ENCODE measurements around the gene DNM2.
A peak's percentile ranks its signal among the peaks of the same experiment; 100 is the strongest.
"Not testable (repeated sequence)": the region's sequence is repeated elsewhere in the genome, so short reads cannot be mapped to it uniquely, and the experiment has no call there.

DNM2 gene

DNA sequence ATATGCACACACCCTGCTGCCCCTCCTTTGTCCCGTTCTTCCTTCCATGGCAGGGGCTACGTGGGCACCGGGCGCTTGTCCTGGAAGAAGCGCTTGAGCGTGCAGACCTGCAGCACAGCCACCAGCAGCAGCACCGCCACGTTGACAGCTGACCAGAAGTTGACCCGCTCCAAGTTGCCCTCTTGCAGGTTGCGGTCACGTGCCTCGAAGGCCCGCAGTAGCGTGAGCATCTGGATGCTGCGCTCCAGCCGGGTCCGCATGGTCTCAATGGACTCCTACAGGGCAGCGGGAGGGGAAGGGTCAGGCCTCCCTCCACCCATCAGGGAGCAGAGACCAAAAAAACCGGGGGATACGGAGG lies 115.0 kb downstream of the DNM2 start:
- no peak for DNase-seq (ENCODE audit: extremely low read depth, low read depth)
- TF ChIP-seq, protein P1, sequence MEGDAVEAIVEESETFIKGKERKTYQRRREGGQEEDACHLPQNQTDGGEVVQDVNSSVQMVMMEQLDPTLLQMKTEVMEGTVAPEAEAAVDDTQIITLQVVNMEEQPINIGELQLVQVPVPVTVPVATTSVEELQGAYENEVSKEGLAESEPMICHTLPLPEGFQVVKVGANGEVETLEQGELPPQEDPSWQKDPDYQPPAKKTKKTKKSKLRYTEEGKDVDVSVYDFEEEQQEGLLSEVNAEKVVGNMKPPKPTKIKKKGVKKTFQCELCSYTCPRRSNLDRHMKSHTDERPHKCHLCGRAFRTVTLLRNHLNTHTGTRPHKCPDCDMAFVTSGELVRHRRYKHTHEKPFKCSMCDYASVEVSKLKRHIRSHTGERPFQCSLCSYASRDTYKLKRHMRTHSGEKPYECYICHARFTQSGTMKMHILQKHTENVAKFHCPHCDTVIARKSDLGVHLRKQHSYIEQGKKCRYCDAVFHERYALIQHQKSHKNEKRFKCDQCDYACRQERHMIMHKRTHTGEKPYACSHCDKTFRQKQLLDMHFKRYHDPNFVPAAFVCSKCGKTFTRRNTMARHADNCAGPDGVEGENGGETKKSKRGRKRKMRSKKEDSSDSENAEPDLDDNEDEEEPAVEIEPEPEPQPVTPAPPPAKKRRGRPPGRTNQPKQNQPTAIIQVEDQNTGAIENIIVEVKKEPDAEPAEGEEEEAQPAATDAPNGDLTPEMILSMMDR (IDR thresholded peaks at IDR 0.05; ENCODE audit: low read depth, low read length), result no peak

DNA sequence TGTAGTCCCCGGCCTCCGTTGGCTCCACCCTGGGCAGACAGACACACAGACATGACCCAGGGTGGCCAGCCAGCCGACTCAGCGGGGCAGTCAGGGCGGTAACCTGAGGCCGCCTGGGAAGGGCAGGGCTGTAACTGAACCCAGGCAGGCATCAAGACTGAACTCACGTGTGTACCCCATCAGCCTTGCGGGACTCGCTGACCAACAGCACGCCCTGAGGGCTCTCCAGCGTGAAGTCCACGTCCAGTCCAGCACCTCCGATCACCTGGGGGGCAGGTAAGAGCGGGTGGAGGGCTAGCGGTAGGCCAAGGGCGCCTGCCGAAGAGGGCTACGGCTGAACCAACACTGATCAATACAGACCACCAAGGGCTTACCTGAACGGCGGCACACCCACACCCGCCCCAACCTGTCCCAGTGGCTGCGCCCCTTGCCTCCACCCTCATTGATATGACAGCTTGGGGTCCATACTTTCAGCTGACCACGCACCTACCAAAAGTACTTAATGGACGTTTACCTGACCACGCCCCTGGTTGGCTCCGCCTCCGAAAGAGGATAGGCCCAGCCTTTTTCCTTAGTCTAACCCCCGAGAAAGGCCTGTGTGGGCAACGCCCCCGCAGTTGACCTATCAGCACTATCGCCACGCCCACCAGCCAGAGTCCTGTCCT lies 117.3 kb downstream of the DNM2 start:
- TF ChIP-seq, protein P1 (IDR thresholded peaks at IDR 0.05; ENCODE audit: low read depth, low read length), result no peak
- no peak for DNase-seq (ENCODE audit: extremely low read depth, low read depth)

DNA sequence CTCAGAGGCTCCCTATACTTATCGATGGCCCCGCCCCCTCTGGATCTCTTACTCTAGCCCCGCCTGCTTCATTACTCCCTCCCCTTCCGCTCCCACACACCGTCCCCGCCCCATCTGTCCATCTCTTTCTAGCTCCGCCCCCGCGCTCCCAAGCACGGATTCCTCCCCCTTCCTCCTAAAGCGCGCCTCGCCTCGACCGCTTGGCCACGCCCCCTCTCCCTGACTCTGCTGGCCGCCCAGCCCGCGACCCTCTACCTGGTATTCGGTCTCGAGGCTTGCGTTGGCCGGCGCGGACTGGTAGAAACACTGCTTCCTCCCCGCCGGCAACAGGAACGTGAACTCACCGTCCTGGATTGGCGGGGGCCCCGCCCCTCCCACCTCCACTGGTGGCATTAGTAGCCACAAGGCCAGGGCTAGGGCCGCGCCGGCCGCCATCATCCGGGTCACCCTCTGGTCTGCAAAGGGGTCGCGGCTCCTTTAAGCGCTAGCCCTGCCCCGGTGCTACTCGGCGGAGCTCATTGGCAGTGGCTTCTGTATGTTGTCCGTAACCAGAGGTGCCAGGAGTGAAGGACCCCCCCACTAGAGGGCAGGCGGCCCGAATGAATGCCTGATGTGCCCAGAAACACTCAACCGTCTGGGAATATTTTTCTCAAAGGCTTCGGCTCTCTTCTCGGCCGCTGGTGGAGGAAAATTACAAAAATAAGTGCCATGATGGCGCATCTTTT lies 118.0 kb downstream of the DNM2 start, which contains the start of gene TMED1:
Gene TMED1 (minus strand): TSS at position 459 of the 725 bp plus-strand sequence. CDS start 21 bp downstream, at position 438.
- TF ChIP-seq, protein P1 (IDR thresholded peaks at IDR 0.05; ENCODE audit: low read depth, low read length), result peak; percentile 13
- peak; percentile 99 for DNase-seq (ENCODE audit: extremely low read depth, low read depth)

DNA sequence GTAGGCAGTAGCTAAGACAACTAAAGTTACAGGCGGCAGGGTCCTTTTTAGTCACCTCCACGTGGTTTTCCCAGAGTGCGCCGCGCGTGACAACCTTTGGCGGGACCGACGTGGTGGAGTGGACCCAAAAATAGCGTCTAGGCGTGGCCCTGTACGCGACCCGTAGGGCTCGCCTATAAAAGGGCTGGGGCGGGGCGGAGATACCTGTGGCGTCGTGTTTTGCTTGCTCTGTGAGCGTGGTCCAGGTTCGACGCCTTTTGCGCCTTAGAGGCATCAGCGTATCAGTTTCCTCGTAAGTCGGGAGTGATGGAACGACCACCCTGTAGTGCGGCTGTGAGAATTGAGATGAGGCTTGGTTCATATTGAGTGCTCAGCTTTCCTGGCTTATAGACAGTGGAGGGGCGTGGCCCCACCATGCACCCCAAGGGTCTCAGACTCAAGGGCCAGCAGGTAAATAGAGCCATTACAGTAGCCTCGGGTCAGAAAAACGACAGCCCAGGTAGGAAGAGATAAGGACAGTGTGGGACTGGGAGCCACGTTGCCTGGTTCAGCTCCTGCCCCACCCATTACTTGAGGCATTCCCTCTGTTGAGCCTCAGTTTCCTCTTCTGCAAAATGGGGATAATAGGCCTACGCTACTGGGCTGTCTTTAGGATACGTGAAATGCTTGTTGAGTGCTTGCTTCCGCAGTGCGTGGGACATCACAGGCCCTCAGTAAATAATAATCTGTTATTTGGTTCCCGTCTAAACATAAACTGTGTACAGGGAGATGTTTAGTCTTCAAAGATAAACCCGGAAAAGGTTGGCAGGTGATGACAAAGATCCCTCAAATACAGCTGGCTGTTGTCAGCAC lies 118.8 kb downstream of the DNM2 start:
- TF ChIP-seq, protein P1 (IDR thresholded peaks at IDR 0.05; ENCODE audit: low read depth, low read length), result no peak
- DNase-seq (ENCODE audit: extremely low read depth, low read depth), result peak; percentile 65

DNA sequence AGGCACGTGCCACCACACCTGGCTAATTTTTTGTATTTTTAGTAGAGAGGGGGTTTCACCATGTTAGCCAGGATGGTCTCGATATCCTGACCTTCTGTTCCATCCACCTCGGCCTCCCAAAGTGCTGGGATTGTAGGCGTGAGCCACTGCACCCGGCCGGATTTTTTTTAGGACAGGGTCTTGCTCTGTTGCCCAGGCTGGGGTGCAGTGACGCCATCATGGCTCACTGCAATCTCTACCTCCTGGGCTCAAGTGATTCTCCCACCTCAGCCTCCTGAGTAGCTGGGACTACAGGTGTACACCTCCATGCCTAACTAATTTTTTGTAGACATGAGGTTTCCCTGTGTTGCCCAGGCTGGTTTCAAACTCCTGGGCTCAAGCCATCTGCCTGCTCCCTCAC lies 119.8 kb downstream of the DNM2 start:
- not testable (repeated sequence) for DNase-seq (ENCODE audit: extremely low read depth, low read depth)

DNA sequence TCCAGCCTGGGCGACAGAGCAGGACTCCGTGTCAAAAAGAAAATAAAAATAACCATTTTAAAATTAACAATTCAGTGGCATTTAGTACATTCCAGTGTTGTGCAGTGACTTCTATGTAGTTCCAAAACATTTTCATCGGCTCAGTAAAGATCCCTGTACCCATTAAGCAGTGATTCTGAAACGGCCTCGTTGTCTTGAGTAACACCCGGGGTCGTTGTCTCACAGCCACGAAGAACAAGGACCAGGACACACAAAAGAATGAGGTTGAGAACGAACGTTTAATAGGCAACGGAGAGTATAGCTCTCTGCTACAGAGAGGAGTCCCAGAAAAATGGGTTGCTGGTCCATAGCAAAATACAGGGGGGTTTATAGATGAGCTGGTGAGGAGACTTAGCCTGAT lies 120.5 kb downstream of the DNM2 start:
- no peak for DNase-seq (ENCODE audit: extremely low read depth, low read depth)
- TF ChIP-seq, protein P1 (IDR thresholded peaks at IDR 0.05; ENCODE audit: low read depth, low read length), result no peak

DNA sequence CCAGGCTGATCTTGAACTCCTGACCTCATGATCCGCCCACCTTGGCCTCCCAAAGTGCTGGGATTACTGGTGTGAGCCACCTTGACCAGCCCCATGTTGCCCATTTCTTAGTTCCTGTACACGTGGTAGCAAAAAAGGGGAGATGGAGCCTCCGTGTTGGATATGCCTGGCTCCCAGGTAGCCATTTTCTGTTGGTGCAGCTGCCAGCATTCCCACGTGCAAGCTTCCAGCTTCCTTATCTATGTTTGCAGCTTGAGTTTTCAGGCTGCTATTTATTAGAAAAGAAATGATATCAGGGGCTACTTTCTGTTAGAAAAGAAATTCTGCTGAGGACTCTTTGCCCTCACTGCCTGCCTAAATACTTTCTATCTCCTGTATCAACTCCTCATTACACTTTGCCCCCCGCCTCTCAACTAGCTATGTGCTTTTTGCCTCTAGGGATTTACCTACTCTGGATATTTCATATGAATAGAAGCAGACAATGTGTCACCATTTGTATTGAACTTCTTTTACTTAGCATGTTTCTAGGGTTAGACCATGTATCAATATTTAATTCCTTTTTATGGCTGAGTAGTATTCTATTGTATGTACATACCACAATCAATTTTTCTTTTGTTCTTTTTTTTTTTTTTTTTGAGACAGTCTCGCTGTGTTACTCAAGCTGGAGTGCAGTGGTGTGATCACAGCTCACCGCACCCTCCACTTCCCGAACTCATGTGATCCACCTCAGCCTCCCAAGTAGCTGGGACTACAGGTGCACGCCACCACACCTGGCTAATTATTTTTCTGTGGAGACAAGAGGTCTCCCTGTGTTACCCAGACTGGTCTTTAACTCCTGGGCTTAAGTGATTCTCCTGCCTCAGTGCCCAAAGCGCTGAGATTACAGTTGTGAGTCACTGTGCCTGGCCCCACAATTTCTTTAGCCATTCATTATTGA lies 121.5 kb downstream of the DNM2 start:
- no peak for DNase-seq (ENCODE audit: extremely low read depth, low read depth)
- TF ChIP-seq, protein P1 (IDR thresholded peaks at IDR 0.05; ENCODE audit: low read depth, low read length), result no peak
